ENCODE results near the gene P3H4.

The P3H4 gene

GRCh38 chr17:41818024-41818423, 6.3 kb upstream of the P3H4 start:
- DNase-seq, result no peak

GRCh38 chr17:41816637-41817320, 5.0 kb upstream of the P3H4 start:
- DNase-seq, result no peak

- DNase-seq, result no peak
These were observed 2.4 kb upstream of the P3H4 start for GRCh38 chr17:41814195-41814594.

GRCh38 chr17:41813699-41814124, 2.0 kb upstream of the P3H4 start:
- no peak for DNase-seq

GRCh38 chr17:41813152-41813680, 1.5 kb upstream of the P3H4 start:
- DNase-seq, result no peak

GRCh38 chr17:41812381-41813151, 817 bp upstream of the P3H4 start, which contains the start of gene FKBP10:
FKBP10 (plus strand) TSS chr17:41813004; CDS start chr17:41813035, 31 bp downstream.
- DNase-seq, result no peak

- DNase-seq, result no peak
These were observed 845 bp downstream of the P3H4 start for GRCh38 chr17:41810659-41811548.

GRCh38 chr17:41806685-41807445, 4.9 kb downstream of the P3H4 start:
- DNase-seq, result no peak

GRCh38 chr17:41803049-41804020, 8.4 kb downstream of the P3H4 start:
- DNase-seq, result no peak

- peak; percentile 59 for DNase-seq
These were observed 10.1 kb downstream of the P3H4 start for GRCh38 chr17:41801374-41802271.

GRCh38 chr17:41800601-41801373, 11.0 kb downstream of the P3H4 start:
- DNase-seq, result no peak

GRCh38 chr17:41799366-41799765, 12.4 kb downstream of the P3H4 start:
- DNase-seq, result no peak

- DNase-seq, result no peak
These were observed 14.4 kb downstream of the P3H4 start for GRCh38 chr17:41797377-41797776.

GRCh38 chr17:41796121-41796895, 15.4 kb downstream of the P3H4 start:
- DNase-seq, result no peak

- DNase-seq, result no peak
These were observed 17.2 kb downstream of the P3H4 start for GRCh38 chr17:41794540-41794975.

- no peak for DNase-seq
These were observed 17.8 kb downstream of the P3H4 start for GRCh38 chr17:41793784-41794539.
